ENCODE data around the gene SLC35F1.

GRCh38 chr6:118318648-118319047 lies 411.6 kb downstream of the SLC35F1 start:
- no peak for TF ChIP-seq NFIC (IDR thresholded peaks at IDR 0.05)
- no peak for TF ChIP-seq RAD21 (IDR thresholded peaks at IDR 0.05; ENCODE audit: low read depth)
- TF ChIP-seq CEBPB (IDR thresholded peaks at IDR 0.05): no peak
- TF ChIP-seq YY1 (IDR thresholded peaks at IDR 0.05; ENCODE audit: low read depth): no peak
- no peak for TF ChIP-seq REST (IDR thresholded peaks at IDR 0.05; ENCODE audit: low read depth)
- TF ChIP-seq, protein P1, sequence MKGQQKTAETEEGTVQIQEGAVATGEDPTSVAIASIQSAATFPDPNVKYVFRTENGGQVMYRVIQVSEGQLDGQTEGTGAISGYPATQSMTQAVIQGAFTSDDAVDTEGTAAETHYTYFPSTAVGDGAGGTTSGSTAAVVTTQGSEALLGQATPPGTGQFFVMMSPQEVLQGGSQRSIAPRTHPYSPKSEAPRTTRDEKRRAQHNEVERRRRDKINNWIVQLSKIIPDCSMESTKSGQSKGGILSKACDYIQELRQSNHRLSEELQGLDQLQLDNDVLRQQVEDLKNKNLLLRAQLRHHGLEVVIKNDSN (IDR thresholded peaks at IDR 0.05): no peak
- TF ChIP-seq CREB1 (IDR thresholded peaks at IDR 0.05; ENCODE audit: low read depth): no peak
- no peak for TF ChIP-seq EP300 (IDR thresholded peaks at IDR 0.05; ENCODE audit: borderline replicate concordance)

Data from Ishikawa (cell line).